Measurements from ENCODE around the gene PDE4D.

GRCh38 chr5:59525957-59526356 lies 367.6 kb downstream of the PDE4D start:
- no peak for TF ChIP-seq CTCF (conservative IDR thresholded peaks at IDR 0.05 in 1 of 2, IDR thresholded peaks at IDR 0.05 in 1 of 2; ENCODE audit: extremely low read depth in 1 of 2, insufficient read depth in 1 of 2, low read depth in 1 of 2, low read length in 2 of 2)
- TF ChIP-seq EZH2 (IDR thresholded peaks at IDR 0.05; ENCODE audit: borderline replicate concordance, low read length): no peak
